WTC11 (cell line): ENCODE results near the gene DBT. TPM values are rescaled to one million over a fixed set of nuclear protein-coding genes. Genes with fewer than 3 reads are reported as not detected.

Experiments used
- ATAC-seq: fragments of 200-7000 bp; cut with Tn5 transposase; 2 replicates; pipeline ENCODE4 v1.10.0; 2021; ENCODE audit warnings: mild to moderate bottlenecking, moderate library complexity
- CTCF ChIA-PET: fragments of 300-600 bp; sonication (Branson Sonifier 250); formaldehyde crosslinking; loops from one replicate; lab custom pipeline; 2021; ENCODE audit warnings: antibody characterized with exemption; lab: Charles Lee
- POLR2A ChIA-PET: fragments of 350-600 bp; sonication (Branson Sonifier 250); formaldehyde crosslinking; loops from one replicate; lab custom pipeline; 2021; ENCODE audit warnings: antibody characterized with exemption; lab: Charles Lee
- DNase-seq: peaks from one replicate; pipeline ENCODE4 v3.0.0; 2021; ENCODE audit warnings: low spot score
- H3K27ac Mint-ChIP-seq: 2 replicates; pipeline ENCODE4 v1.8.0; 2021; ENCODE audit warnings: mixed read lengths
- H3K27me3 Mint-ChIP-seq: 2 replicates; pipeline ENCODE4 v1.8.0; 2021; ENCODE audit warnings: low read depth, mild to moderate bottlenecking, moderate library complexity, mixed read lengths
- H3K36me3 Mint-ChIP-seq: 2 replicates; pipeline ENCODE4 v1.8.0; 2021; ENCODE audit warnings: mixed read lengths
- H3K4me1 Mint-ChIP-seq: 2 replicates; pipeline ENCODE4 v1.8.0; 2022; ENCODE audit warnings: mixed read lengths
- H3K4me3 Mint-ChIP-seq: 2 replicates; pipeline ENCODE4 v1.8.0; 2021; ENCODE audit warnings: mild to moderate bottlenecking, moderate library complexity, mixed read lengths
- H3K9me3 Mint-ChIP-seq: 2 replicates; pipeline ENCODE4 v1.8.0; 2021; ENCODE audit warnings: mixed read lengths
- CREB1 ChIP-seq: sonication (generic); formaldehyde crosslinking; IDR thresholded peaks from 2 replicates; pipeline ENCODE4 v1.8.0; 2023; ENCODE audit warnings: mild to moderate bottlenecking, missing genetic modification reagents
- E2F5 ChIP-seq: sonication (generic); formaldehyde crosslinking; IDR thresholded peaks from 2 replicates; pipeline ENCODE4 v1.8.1; 2022; ENCODE audit warnings: mild to moderate bottlenecking, moderate library complexity, missing genetic modification reagents
- ETV6 ChIP-seq: sonication (generic); formaldehyde crosslinking; IDR thresholded peaks from 2 replicates; pipeline ENCODE4 v1.8.1; 2022; ENCODE audit warnings: mild to moderate bottlenecking, missing genetic modification reagents
- HMGXB4 ChIP-seq: sonication (generic); formaldehyde crosslinking; IDR thresholded peaks from 2 replicates; pipeline ENCODE4 v1.8.1; 2023; ENCODE audit warnings: mild to moderate bottlenecking, moderate library complexity, missing genetic modification reagents
- KAT7 ChIP-seq: sonication (generic); formaldehyde crosslinking; IDR thresholded peaks from 2 replicates; pipeline ENCODE4 v1.8.1; 2023; ENCODE audit warnings: missing genetic modification reagents, mild to moderate bottlenecking, borderline replicate concordance
- NR2C2 ChIP-seq: sonication (generic); formaldehyde crosslinking; IDR thresholded peaks from 2 replicates; pipeline ENCODE4 v1.8.0; 2022; ENCODE audit warnings: mild to moderate bottlenecking, missing genetic modification reagents
- RELA ChIP-seq: sonication (generic); formaldehyde crosslinking; IDR thresholded peaks from 2 replicates; pipeline ENCODE4 v1.8.1; 2022; ENCODE audit warnings: missing genetic modification reagents, mild to moderate bottlenecking, borderline replicate concordance
- SMAD3 ChIP-seq: sonication (generic); formaldehyde crosslinking; IDR thresholded peaks from 2 replicates; pipeline ENCODE4 v1.8.0; 2022; ENCODE audit warnings: missing genetic modification reagents, mild to moderate bottlenecking, borderline replicate concordance
- SMAD4 ChIP-seq: sonication (generic); formaldehyde crosslinking; IDR thresholded peaks from 2 replicates; pipeline ENCODE4 v1.8.0; 2022; ENCODE audit warnings: mild to moderate bottlenecking, missing genetic modification reagents
- SP1 ChIP-seq: sonication (generic); formaldehyde crosslinking; conservative IDR thresholded peaks from 2 replicates; pipeline ENCODE4 v1.8.1; 2022; ENCODE audit warnings: missing genetic modification reagents
- STAT6 ChIP-seq: sonication (generic); formaldehyde crosslinking; conservative IDR thresholded peaks from 2 replicates; pipeline ENCODE4 v1.8.1; 2023; ENCODE audit warnings: mild to moderate bottlenecking, low read depth, missing genetic modification reagents, moderate library complexity
- TEAD4 ChIP-seq: sonication (generic); formaldehyde crosslinking; IDR thresholded peaks from 2 replicates; pipeline ENCODE4 v1.8.0; 2022; ENCODE audit warnings: mild to moderate bottlenecking, missing genetic modification reagents
- ZBTB21 ChIP-seq: sonication (generic); formaldehyde crosslinking; IDR thresholded peaks from 2 replicates; pipeline ENCODE4 v1.8.1; 2023; ENCODE audit warnings: mild to moderate bottlenecking, missing genetic modification reagents, borderline replicate concordance
- ZMAT4 ChIP-seq: fragments of 250-450 bp; sonication (Bioruptor Pico); IDR thresholded peaks from 2 replicates; pipeline ENCODE4 v1.9.0; 2021; ENCODE audit warnings: mild to moderate bottlenecking
- ZNF121 ChIP-seq: sonication (generic); formaldehyde crosslinking; IDR thresholded peaks from 2 replicates; pipeline ENCODE4 v1.8.0; 2023; ENCODE audit warnings: missing genetic modification reagents
- ZNF671 ChIP-seq: fragments of 250-450 bp; sonication (Bioruptor Pico); IDR thresholded peaks from 2 replicates; pipeline ENCODE4 v1.8.0; 2021; ENCODE audit warnings: mild to moderate bottlenecking
- ZSCAN18 ChIP-seq: fragments of 250-450 bp; sonication (Bioruptor Pico); IDR thresholded peaks from 2 replicates; pipeline ENCODE4 v2.1.2; 2022; ENCODE audit warnings: mild to moderate bottlenecking, moderate library complexity
- total RNA-seq: library from RNA; stranded (reverse); gene quantifications from 3 replicates; pipeline ENCODE4 v1.2.3, GENCODE V29; 2021

Gene DBT
- total RNA-seq, 1 experiment from 2014 or later: 20.1 TPM

GRCh38 chr1:100177295-100178041, 72.2 kb downstream of the DBT start (continued):
- TF ChIP-seq SMAD3 (no peak), HMGXB4 (no peak)

GRCh38 chr1:100168051-100168450, 81.6 kb downstream of the DBT start:
- no peaks in the 10 kb centered on the region; the same call in 1 of the 2 replicates for H3K27me3 Mint-ChIP-seq
- ChIA-PET POLR2A (no interaction called here), CTCF (no interaction called here)
- no peaks in the 10 kb centered on the region for H3K36me3 Mint-ChIP-seq
- peaks cover 12% of the 10 kb centered on the region for H3K9me3 Mint-ChIP-seq
- TF ChIP-seq SP1 (CRISPR knock-in tag) (no peak), ZBTB21 (CRISPR knock-in tag) (no peak), E2F5 (CRISPR knock-in tag) (no peak), TEAD4 (CRISPR knock-in tag) (no peak), ZSCAN18 (CRISPR knock-in tag) (no peak), KAT7 (CRISPR knock-in tag) (no peak), ETV6 (CRISPR knock-in tag) (no peak), STAT6 (CRISPR knock-in tag) (no peak), SMAD4 (no peak), ZNF671 (no peak), ZMAT4 (CRISPR knock-in tag) (no peak), NR2C2 (no peak), CREB1 (no peak)
- ATAC-seq (no peak), DNase-seq (no peak)
- H3K4me3 Mint-ChIP-seq: no peak overlapping the region
- 0 out of 2 replicates have a peak, but pooled peaks cover 3% of the 10 kb centered on the region for H3K4me1 Mint-ChIP-seq
- H3K27ac Mint-ChIP-seq: no peak overlapping the region

GRCh38 chr1:100164702-100165101, 84.9 kb downstream of the DBT start:
- Mint-ChIP-seq H3K27me3 (no peaks in the 10 kb centered on the region), H3K36me3 (no peaks in the 10 kb centered on the region), H3K4me1 (0 out of 2 replicates have a peak, but pooled peaks cover 3% of the 10 kb centered on the region), H3K27ac (no peak overlapping the region), H3K4me3 (no peak overlapping the region), H3K9me3 (peaks cover 6% of the 10 kb centered on the region)
- CTCF ChIA-PET: interaction anchor here (0.8 kb wide), 1 partner anchor 32 kb away, joined by 3 read pairs; the partner anchor contains the start of genes SASS6 and TRMT13
- ATAC-seq (no peak), DNase-seq (no peak)
- TF ChIP-seq ZNF121 (peak; percentile 78), RELA (CRISPR knock-in tag) (no peak)
- POLR2A ChIA-PET: interaction anchor here (0.8 kb wide), 1 partner anchor 19 kb away, joined by 3 read pairs; no protein-coding TSS in a partner anchor
